Measurements from ENCODE around the gene ETV3L.

DNA sequence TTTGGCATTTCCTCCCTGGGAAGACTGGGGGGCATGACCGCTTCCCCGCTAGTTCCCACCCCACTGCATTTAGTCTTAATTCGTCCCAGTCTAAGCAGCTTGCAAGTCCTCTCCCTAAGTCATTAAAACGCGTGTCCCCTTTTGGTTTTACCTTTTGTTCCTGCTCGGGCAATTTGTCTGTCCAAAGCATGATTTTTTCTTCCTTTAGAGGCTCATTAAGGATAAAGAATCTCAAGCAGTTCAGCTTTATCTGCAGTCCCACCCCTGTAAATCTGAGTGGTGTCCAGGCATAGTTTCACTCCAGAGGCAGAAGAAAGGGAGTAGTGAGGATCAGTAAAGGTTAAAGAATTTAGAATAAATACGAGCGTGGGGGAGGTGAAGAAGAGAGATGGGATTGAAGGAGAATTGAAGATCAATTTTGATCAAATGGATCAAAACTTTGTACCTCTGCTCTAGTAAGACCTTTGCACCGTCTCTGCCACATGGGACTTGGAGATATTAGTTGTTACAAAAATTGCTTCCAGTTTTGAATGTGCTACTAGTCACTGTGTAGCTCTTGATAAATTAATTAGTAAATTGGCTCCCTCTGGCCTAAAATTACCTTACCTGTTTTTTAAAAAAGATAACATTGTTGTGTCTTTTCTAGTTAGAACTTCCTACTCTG lies 39.6 kb upstream of the ETV3L start:
- no peak for TF ChIP-seq JUND (IDR thresholded peaks at IDR 0.05; ENCODE audit: low read length)
- no peak for TF ChIP-seq EZH2 (IDR thresholded peaks at IDR 0.05; ENCODE audit: low read depth, low read length, severe bottlenecking)
- no peak for TF ChIP-seq CBX8 (IDR thresholded peaks at IDR 0.05; ENCODE audit: borderline replicate concordance, low read depth, low read length)
- no peak for TF ChIP-seq SIN3A (conservative IDR thresholded peaks at IDR 0.05 in 1 of 2, IDR thresholded peaks at IDR 0.05 in 1 of 2; ENCODE audit: low read depth in 1 of 2, low read length in 2 of 2)
